Left ventricle myocardium inferior (tissue), 1 donor: ENCODE results near the gene C1QTNF12. TPM values are rescaled to one million over a fixed set of nuclear protein-coding genes. Genes with fewer than 3 reads are reported as not detected.
A peak's percentile ranks its signal among the peaks of the same experiment; 100 is the strongest.

Source experiments
- DNase-seq: peaks from one replicate; pipeline ENCODE4 v3.0.0-alpha.2; 2020
- H3K27ac ChIP-seq: fragments of 200-600 bp; replicated peaks from 2 replicates; pipeline ENCODE4 v1.8.0; 2021
- H3K27me3 ChIP-seq: fragments of 200-600 bp; 2 replicates; pipeline ENCODE4 v1.8.0; 2021; ENCODE audit warnings: low read depth
- H3K36me3 ChIP-seq: fragments of 200-600 bp; 2 replicates; pipeline ENCODE4 v1.8.0; 2021
- H3K4me1 ChIP-seq: fragments of 200-600 bp; 2 replicates; pipeline ENCODE4 v1.8.0; 2021
- H3K4me3 ChIP-seq: fragments of 200-600 bp; 2 replicates; pipeline ENCODE4 v1.8.0; 2021; ENCODE audit warnings: mild to moderate bottlenecking, moderate library complexity
- H3K9me3 ChIP-seq: fragments of 200-600 bp; replicated peaks from 2 replicates; pipeline ENCODE4 v1.8.0; 2021
- CTCF ChIP-seq: fragments of 200-600 bp; IDR thresholded peaks from 2 replicates; pipeline ENCODE4 v1.8.0; 2021; ENCODE audit warnings: antibody characterized with exemption, mild to moderate bottlenecking, borderline replicate concordance
- intact Hi-C: fragments of 100-400 bp; cut with micrococcal nuclease; formaldehyde crosslinking; loops from one replicate; pipeline ENCODE4 v1.11.0; 2022
- total RNA-seq: library from RNA; stranded (reverse); fragmentation: NEBNext Ultra II Directional; extraction: Animal tissue kit (Norgen Biotek cat#: 25700); gene quantifications from one replicate; pipeline ENCODE4 v1.2.1, GENCODE V29; 2021
- donor health status: DM: no; HTN: yes; CAD: no; lungs with severe emphysema.

C1QTNF12 gene
- total RNA-seq, 1 donor from 2014 or later, result 0.55 TPM

GRCh38 chr1:1230656-1231399, 15.7 kb downstream of the C1QTNF12 start:
- H3K4me1 ChIP-seq, result peaks cover 49% of the 10 kb centered on the region
- no peaks in the 10 kb centered on the region for H3K27me3 ChIP-seq
- TF ChIP-seq CTCF, result no peak
- intact Hi-C loops, result no loop called here
- no peaks in the 10 kb centered on the region for H3K9me3 ChIP-seq
- H3K4me3 ChIP-seq, result peak overlapping the region; percentile 96
- DNase-seq, result no peak
- H3K36me3 ChIP-seq, result peaks cover 34% of the 10 kb centered on the region
- H3K27ac ChIP-seq, result peak overlapping the region; percentile 96

GRCh38 chr1:1229770-1230169, 16.8 kb downstream of the C1QTNF12 start:
- H3K27ac ChIP-seq, result no peak overlapping the region
- H3K9me3 ChIP-seq, result no peaks in the 10 kb centered on the region
- intact Hi-C loops, result no loop called here
- H3K27me3 ChIP-seq, result no peaks in the 10 kb centered on the region
- H3K36me3 ChIP-seq, result peaks cover 43% of the 10 kb centered on the region
- TF ChIP-seq CTCF, result no peak
- peak overlapping the region; percentile 96 for H3K4me3 ChIP-seq
- DNase-seq, result no peak
- peaks cover 57% of the 10 kb centered on the region for H3K4me1 ChIP-seq

- Histone ChIP-seq H3K27me3 (no peaks in the 10 kb centered on the region), H3K4me1 (peaks cover 57% of the 10 kb centered on the region), H3K36me3 (peaks cover 53% of the 10 kb centered on the region), H3K9me3 (no peaks in the 10 kb centered on the region), H3K4me3 (no peak overlapping the region), H3K27ac (no peak overlapping the region)
- no peak for DNase-seq
- TF ChIP-seq CTCF, result no peak
- intact Hi-C loops, result no loop called here
Measured at GRCh38 chr1:1228596-1229321, 17.8 kb downstream of the C1QTNF12 start.

GRCh38 chr1:1228187-1228586, 18.3 kb downstream of the C1QTNF12 start:
- no peaks in the 10 kb centered on the region for H3K9me3 ChIP-seq
- peaks cover 59% of the 10 kb centered on the region for H3K36me3 ChIP-seq
- no peak for DNase-seq
- no peak overlapping the region for H3K4me3 ChIP-seq
- peaks cover 53% of the 10 kb centered on the region for H3K4me1 ChIP-seq
- TF ChIP-seq CTCF, result no peak
- H3K27ac ChIP-seq, result no peak overlapping the region
- intact Hi-C loops, result no loop called here
- H3K27me3 ChIP-seq, result no peaks in the 10 kb centered on the region

GRCh38 chr1:1227386-1227785, 19.1 kb downstream of the C1QTNF12 start:
- no peak overlapping the region for H3K4me3 ChIP-seq
- no peaks in the 10 kb centered on the region for H3K27me3 ChIP-seq
- intact Hi-C loops, result no loop called here
- DNase-seq, result no peak
- H3K27ac ChIP-seq, result no peak overlapping the region
- TF ChIP-seq CTCF, result no peak
- H3K4me1 ChIP-seq, result peaks cover 45% of the 10 kb centered on the region
- no peaks in the 10 kb centered on the region for H3K9me3 ChIP-seq
- peaks cover 67% of the 10 kb centered on the region for H3K36me3 ChIP-seq
